Measurements from ENCODE around the gene DCST2. TPM values are rescaled to one million over a fixed set of nuclear protein-coding genes. Genes with fewer than 3 reads are reported as not detected.

DCST2 gene
- total and polyA plus RNA-seq, 10 of the 15 experiments (the other 5 are each of a cell fraction or from before 2014, with no cell fraction given): 0.33 to 0.41 (median 0.36) TPM; not detected in 7

DNA sequence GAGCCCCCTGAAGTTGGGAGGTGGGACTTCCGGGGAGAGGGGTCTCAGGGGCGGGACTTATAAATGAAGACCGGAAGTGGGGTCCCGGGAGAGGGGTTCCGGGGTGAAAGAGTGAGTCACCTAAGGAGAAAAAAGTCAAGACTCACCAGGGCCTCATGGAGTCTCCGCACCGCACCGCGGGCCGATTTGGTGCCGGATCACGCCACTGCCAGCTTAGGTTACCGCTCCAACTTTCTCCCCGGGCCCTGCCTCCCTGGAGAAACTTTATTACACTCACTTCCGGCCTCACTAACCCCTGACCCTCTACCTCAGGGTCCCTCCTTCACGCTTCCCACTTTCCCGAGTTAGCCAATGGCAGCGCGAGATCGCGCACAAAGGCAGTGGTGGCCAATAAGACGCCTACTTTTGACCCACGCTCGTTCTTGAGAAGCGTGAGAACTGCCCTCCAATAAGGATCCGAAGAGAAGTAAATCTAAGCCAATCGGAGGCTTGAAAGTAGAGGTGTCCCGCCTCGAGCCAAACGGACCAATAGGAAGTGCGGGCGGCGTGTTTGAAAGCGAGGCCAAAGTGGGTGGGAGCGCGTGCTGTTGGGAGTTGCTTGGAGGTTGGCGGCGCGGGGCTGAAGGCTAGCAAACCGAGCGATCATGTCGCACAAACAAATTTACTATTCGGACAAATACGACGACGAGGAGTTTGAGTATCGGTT, 59.3 kb downstream of the DCST2 start, which contains the start of gene CKS1B (continued):
- TF ChIP-seq, protein P1, sequence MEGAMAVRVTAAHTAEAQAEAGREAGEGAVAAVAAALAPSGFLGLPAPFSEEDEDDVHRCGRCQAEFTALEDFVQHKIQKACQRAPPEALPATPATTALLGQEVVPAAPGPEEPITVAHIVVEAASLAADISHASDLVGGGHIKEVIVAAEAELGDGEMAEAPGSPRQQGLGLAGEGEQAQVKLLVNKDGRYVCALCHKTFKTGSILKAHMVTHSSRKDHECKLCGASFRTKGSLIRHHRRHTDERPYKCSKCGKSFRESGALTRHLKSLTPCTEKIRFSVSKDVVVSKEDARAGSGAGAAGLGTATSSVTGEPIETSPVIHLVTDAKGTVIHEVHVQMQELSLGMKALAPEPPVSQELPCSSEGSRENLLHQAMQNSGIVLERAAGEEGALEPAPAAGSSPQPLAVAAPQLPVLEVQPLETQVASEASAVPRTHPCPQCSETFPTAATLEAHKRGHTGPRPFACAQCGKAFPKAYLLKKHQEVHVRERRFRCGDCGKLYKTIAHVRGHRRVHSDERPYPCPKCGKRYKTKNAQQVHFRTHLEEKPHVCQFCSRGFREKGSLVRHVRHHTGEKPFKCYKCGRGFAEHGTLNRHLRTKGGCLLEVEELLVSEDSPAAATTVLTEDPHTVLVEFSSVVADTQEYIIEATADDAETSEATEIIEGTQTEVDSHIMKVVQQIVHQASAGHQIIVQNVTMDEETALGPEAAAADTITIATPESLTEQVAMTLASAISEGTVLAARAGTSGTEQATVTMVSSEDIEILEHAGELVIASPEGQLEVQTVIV (IDR thresholded peaks at IDR 0.05; ENCODE audit: borderline replicate concordance, partially characterized antibody): peak; percentile 64
- TF ChIP-seq YBX1 (IDR thresholded peaks at IDR 0.05): no peak
- no peak for TF ChIP-seq MTA3 (IDR thresholded peaks at IDR 0.05; ENCODE audit: borderline replicate concordance, low read length)
- TF ChIP-seq MTA2 (IDR thresholded peaks at IDR 0.05; ENCODE audit: low read depth): peak; percentile 92
- TF ChIP-seq ASH2L (IDR thresholded peaks at IDR 0.05; ENCODE audit: borderline replicate concordance, low read depth): no peak
- TF ChIP-seq, protein P2, sequence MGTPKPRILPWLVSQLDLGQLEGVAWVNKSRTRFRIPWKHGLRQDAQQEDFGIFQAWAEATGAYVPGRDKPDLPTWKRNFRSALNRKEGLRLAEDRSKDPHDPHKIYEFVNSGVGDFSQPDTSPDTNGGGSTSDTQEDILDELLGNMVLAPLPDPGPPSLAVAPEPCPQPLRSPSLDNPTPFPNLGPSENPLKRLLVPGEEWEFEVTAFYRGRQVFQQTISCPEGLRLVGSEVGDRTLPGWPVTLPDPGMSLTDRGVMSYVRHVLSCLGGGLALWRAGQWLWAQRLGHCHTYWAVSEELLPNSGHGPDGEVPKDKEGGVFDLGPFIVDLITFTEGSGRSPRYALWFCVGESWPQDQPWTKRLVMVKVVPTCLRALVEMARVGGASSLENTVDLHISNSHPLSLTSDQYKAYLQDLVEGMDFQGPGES (IDR thresholded peaks at IDR 0.05): peak; percentile 95
- TF ChIP-seq, protein P3, sequence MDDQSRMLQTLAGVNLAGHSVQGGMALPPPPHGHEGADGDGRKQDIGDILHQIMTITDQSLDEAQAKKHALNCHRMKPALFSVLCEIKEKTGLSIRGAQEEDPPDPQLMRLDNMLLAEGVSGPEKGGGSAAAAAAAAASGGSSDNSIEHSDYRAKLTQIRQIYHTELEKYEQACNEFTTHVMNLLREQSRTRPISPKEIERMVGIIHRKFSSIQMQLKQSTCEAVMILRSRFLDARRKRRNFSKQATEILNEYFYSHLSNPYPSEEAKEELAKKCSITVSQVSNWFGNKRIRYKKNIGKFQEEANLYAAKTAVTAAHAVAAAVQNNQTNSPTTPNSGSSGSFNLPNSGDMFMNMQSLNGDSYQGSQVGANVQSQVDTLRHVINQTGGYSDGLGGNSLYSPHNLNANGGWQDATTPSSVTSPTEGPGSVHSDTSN (IDR thresholded peaks at IDR 0.05; ENCODE audit: insufficient replicate concordance, low read depth, low read length): no peak
- peak; percentile 56 for TF ChIP-seq GATAD2B (conservative IDR thresholded peaks at IDR 0.05; ENCODE audit: low read depth)
- no peak for TF ChIP-seq STAT3 (IDR thresholded peaks at IDR 0.05; ENCODE audit: low read depth, low read length)
- TF ChIP-seq MEF2B (IDR thresholded peaks at IDR 0.05; ENCODE audit: partially characterized antibody, poor library complexity, severe bottlenecking): no peak
- no peak for TF ChIP-seq BMI1 (IDR thresholded peaks at IDR 0.05; ENCODE audit: borderline replicate concordance)
- no peak for TF ChIP-seq EED (IDR thresholded peaks at IDR 0.05; ENCODE audit: low read depth)
- no peak for TF ChIP-seq TCF7 (IDR thresholded peaks at IDR 0.05; ENCODE audit: borderline replicate concordance)
- no peak for TF ChIP-seq RBBP5 (conservative IDR thresholded peaks at IDR 0.05)
- no peak; the same call in 1 of the 2 replicates for TF ChIP-seq CBFB (IDR thresholded peaks at IDR 0.05; ENCODE audit: low read depth)
- TF ChIP-seq, protein P4, sequence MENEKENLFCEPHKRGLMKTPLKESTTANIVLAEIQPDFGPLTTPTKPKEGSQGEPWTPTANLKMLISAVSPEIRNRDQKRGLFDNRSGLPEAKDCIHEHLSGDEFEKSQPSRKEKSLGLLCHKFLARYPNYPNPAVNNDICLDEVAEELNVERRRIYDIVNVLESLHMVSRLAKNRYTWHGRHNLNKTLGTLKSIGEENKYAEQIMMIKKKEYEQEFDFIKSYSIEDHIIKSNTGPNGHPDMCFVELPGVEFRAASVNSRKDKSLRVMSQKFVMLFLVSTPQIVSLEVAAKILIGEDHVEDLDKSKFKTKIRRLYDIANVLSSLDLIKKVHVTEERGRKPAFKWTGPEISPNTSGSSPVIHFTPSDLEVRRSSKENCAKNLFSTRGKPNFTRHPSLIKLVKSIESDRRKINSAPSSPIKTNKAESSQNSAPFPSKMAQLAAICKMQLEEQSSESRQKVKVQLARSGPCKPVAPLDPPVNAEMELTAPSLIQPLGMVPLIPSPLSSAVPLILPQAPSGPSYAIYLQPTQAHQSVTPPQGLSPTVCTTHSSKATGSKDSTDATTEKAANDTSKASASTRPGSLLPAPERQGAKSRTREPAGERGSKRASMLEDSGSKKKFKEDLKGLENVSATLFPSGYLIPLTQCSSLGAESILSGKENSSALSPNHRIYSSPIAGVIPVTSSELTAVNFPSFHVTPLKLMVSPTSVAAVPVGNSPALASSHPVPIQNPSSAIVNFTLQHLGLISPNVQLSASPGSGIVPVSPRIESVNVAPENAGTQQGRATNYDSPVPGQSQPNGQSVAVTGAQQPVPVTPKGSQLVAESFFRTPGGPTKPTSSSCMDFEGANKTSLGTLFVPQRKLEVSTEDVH (IDR thresholded peaks at IDR 0.05; ENCODE audit: low read depth, partially characterized antibody): peak; percentile 76
- TF ChIP-seq HDGF (IDR thresholded peaks at IDR 0.05): no peak
- no peak; the same call in 1 of the 2 replicates for TF ChIP-seq NRF1 (conservative IDR thresholded peaks at IDR 0.05; ENCODE audit: low read depth, low read length)
- TF ChIP-seq BACH1 (IDR thresholded peaks at IDR 0.05; ENCODE audit: borderline replicate concordance): no peak
- peak; percentile 45 for TF ChIP-seq HCFC1 (IDR thresholded peaks at IDR 0.05; ENCODE audit: low read length)
- peak; percentile 91 for TF ChIP-seq FOS (IDR thresholded peaks at IDR 0.05; ENCODE audit: borderline replicate concordance, extremely low read depth, insufficient read length)
- TF ChIP-seq, protein P5, sequence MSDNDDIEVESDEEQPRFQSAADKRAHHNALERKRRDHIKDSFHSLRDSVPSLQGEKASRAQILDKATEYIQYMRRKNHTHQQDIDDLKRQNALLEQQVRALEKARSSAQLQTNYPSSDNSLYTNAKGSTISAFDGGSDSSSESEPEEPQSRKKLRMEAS (IDR thresholded peaks at IDR 0.05; ENCODE audit: low read depth, low read length): peak; percentile 98
- TF ChIP-seq CREB1 (IDR thresholded peaks at IDR 0.05; ENCODE audit: low read depth): peak; percentile 86
- TF ChIP-seq CBX3 (IDR thresholded peaks at IDR 0.05; ENCODE audit: borderline replicate concordance, low read depth): no peak
